Fibroblast of villous mesenchyme (primary cell): ENCODE results near the gene ANK3. TPM values are rescaled to one million over a fixed set of nuclear protein-coding genes. Genes with fewer than 3 reads are reported as not detected.

Experiments used
- DNase-seq: peaks from one replicate; pipeline ENCODE4 v3.0.0-alpha.2; 2010; ENCODE audit warnings: low read depth
- H3K4me3 ChIP-seq: 2 replicates; pipeline ENCODE4 v1.5.1; 2011; ENCODE audit warnings: low read depth, mild to moderate bottlenecking, low read length
- total RNA-seq: library from RNA; depleted of rRNA; stranded (reverse); fragments of >200 nt; gene quantifications from 2 replicates; pipeline ENCODE4 v1.2.3, GENCODE V29; 2012
- TF ChIP-seq, protein P1 (sequence below): IDR thresholded peaks from 2 replicates; pipeline ENCODE4 v1.5.1; 2012; ENCODE audit warnings: low read depth, mild to moderate bottlenecking, low read length; ENCODE audit not compliant: insufficient read depth

The ANK3 gene
- total RNA-seq, 1 donor = 1.3 TPM

DNA sequence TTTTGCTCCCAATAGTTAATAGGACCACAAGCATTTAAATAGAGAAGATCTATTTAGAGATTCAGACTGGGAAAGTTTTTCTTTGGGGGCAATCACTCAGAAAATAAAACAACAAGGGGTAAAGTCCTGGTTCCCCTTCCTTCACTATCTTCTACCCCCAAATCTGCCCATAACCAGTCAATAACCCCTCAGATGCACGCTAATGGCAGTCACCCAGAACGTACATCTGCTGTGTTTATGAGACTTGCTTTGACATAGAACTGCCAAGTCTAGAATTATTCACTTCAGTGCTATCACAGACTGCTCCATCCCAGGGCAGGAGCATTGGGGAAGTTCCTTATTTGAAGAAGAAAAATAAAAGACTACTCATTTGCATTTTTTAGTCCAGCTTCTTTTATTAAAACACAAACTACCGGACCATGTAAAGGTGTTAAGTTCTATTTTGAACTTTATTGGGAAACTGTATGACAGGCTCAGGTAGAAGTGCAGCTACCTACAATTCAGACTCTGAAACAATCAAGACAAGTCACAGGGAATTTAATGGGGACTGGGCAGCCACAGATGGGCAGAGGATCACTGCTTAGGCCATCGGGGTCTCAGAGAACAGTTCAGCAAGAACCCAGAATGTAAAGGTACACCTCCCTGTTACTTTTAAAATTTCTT is 38.4 kb downstream of the ANK3 start:
- H3K4me3 ChIP-seq = no peak overlapping the region
- TF ChIP-seq, protein P1, sequence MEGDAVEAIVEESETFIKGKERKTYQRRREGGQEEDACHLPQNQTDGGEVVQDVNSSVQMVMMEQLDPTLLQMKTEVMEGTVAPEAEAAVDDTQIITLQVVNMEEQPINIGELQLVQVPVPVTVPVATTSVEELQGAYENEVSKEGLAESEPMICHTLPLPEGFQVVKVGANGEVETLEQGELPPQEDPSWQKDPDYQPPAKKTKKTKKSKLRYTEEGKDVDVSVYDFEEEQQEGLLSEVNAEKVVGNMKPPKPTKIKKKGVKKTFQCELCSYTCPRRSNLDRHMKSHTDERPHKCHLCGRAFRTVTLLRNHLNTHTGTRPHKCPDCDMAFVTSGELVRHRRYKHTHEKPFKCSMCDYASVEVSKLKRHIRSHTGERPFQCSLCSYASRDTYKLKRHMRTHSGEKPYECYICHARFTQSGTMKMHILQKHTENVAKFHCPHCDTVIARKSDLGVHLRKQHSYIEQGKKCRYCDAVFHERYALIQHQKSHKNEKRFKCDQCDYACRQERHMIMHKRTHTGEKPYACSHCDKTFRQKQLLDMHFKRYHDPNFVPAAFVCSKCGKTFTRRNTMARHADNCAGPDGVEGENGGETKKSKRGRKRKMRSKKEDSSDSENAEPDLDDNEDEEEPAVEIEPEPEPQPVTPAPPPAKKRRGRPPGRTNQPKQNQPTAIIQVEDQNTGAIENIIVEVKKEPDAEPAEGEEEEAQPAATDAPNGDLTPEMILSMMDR = no peak
- DNase-seq = no peak

DNA sequence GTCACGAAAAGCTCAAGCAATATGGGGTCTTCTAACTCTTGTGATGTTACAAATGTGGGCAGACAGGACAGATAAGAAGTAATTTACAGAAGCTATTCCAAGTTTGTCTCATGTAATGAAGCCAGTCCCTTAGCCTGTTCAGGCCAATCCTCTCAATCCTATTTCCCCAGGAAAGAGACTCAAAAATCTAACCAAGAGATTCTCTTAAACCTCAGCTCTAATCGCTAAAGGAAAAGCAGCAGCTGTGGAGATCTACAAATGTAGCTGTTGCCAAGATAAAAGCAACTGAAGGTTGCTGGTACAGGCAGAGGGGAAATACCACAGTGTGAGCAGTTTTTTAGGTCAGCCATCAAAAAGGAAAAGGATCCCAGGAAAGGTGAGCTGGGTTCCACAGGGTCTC is 39.3 kb downstream of the ANK3 start:
- peak; percentile 68 for DNase-seq
- TF ChIP-seq, protein P1 = no peak

DNA sequence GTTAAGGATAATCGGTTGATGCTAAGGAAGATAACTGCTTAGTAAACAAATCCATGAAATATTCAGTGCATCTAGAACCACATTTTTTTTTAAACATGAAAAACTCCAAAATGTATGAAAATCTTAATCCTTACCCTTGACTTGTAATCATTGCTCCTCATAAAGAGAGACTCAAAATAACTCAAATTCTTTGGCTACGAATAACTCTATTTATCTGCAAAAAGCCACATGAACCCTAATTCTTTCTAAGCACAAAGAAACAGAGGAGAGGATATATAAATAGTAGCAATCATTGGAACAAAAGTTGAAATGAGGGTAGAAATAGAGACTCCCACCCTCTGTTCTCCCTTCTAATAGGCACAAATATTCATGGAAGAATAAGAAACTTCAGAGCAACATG is 40.2 kb downstream of the ANK3 start:
- no peak overlapping the region for H3K4me3 ChIP-seq
- TF ChIP-seq, protein P1 = no peak
- DNase-seq = no peak

More for the DNA sequence above, 39.3 kb downstream of the ANK3 start:
- no peak overlapping the region for H3K4me3 ChIP-seq

DNA sequence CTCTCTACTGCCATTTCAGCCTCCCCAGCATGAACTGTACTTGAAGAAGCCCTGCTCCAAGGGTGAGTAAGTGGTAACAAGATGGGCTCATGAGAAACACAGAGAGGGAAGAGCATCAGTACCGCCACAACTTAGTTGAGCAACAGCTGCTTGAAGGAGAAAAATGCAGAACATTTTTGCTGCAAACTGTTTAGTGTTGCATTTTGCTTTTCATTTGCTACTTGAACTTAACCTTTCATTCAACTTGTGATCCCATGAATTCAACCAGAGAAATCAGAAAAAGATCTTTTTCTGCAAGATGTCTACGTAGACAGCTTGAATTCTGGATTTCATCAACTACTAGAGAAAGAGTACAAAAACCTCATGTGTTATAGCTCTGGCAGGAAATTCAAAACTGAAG is 40.7 kb downstream of the ANK3 start:
- TF ChIP-seq, protein P1 = no peak
- peak; percentile 70 for DNase-seq

DNA sequence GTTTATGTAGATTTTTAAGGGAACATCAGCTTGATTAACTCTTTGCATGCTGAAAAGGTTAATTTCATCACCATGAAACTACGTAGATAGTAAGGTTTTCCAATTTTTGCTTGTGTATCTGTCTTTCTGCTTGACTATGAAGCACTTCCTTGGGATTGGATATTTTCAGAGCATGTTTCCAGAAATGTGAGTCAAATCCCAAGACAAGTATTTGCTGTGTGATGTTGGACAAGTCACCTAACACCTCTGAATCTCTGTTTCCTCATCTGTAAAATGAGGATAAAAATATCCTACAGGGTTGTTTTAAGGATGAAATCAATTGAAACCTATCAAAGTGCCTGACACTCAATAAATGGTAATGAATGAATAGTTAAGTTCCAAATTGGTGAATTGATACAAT is 42.4 kb downstream of the ANK3 start:
- no peak overlapping the region for H3K4me3 ChIP-seq
- no peak for DNase-seq
- TF ChIP-seq, protein P1 = no peak

More for the DNA sequence above, 40.7 kb downstream of the ANK3 start:
- H3K4me3 ChIP-seq = no peak overlapping the region

DNA sequence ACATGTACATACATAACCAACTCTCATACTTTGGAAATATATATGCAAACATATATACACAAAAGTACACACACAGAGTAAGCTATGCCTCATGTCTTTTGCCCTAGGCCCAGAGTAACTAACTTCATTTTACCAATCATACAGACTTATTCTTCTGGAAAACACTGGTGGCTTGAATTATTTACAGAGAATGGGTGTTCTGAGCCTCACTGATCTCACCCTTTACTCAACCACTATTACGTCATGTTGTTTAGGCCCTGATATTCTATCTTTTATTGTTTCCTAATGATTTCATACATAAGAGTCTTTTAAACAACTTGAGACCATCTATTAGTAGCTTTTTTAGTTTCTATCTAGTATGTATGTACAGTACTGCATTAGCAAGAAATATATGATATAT is 43.0 kb downstream of the ANK3 start:
- TF ChIP-seq, protein P1 = no peak
- no peak overlapping the region for H3K4me3 ChIP-seq
- DNase-seq = no peak

DNA sequence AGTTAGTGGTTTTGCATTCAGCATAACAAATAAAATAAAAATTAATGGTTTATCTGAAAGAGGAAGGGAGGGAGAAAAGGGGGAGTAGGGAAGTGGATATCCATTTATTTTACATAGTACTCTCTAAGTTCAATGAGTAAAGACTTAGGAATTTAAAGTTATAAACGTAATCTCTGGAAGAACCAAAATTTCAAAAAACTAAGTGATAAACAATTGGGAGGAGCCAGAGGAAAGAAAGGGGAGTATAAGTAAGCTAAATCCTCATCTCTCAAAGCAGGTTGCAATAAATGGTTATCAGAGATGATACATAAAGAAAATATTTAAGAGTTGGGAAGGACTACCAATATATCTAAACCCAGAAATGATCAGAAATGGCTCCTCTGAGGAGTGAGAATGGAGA is 46.4 kb downstream of the ANK3 start:
- TF ChIP-seq, protein P1 = no peak
- peak; percentile 49 for DNase-seq

More for the DNA sequence above, 46.4 kb downstream of the ANK3 start:
- H3K4me3 ChIP-seq = no peak overlapping the region
